ENCODE measurements around the gene RFC2. TPM values are rescaled to one million over a fixed set of nuclear protein-coding genes. Genes with fewer than 3 reads are reported as not detected.
A peak's percentile ranks its signal among the peaks of the same experiment; 100 is the strongest.
"Not testable (repeated sequence)": the region's sequence is repeated elsewhere in the genome, so short reads cannot be mapped to it uniquely, and the experiment has no call there.

Gene RFC2
- total RNA-seq, 4 donors from 2014 or later, result 8.2 to 15.2 (median 12.7) TPM

DNA sequence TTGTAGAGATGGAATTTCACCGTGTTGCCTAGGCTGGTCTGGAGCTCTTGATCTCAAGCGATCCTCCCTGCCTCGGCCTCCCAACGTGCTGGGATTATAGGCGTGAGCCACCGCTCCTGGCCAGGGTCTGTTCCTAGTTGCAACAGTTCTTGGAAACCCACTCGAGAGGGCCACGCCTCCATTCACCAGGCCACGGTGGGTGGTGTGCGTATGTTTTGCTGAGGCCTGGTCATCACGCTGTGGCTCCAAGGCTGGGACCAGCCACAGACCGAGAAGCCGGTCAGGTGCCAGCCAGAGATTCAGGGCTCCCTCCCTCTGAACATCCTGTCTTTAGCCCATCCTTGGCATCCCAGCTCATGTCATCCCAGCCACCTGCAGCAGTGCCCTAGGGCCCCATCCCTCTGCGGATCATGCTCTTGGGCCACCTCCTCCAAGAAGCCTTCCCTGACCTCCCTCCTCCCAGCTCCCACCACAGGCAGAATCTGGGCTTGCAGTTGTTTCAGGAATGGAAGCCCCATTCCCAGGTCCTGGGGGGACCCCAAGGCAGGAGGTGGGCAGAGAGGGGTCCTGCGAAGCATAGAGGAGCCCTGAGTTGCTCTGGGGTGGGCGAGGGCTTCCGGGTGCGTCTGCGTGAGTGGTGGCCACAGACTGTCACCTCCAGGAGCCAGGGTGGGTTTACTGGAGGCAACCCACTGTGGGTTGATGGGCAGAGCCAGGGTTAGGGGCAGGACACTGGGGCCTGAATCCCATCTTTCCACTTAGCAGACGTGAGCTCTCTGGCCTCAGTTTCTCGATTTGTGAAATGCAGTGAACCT, 39.2 kb downstream of the RFC2 start:
- Histone ChIP-seq H3K4me1 (no peaks in the 10 kb centered on the region), H3K9me3 (no peaks in the 10 kb centered on the region), H3K4me3 (no peak overlapping the region), H3K27ac (no peak overlapping the region), H3K27me3 (no peaks in the 10 kb centered on the region), H3K36me3 (no peaks in the 10 kb centered on the region)
- DNase-seq, result no peak
- in situ Hi-C loops (cut with MboI; ENCODE audit: low sequenced_read_pairs in 4 of 4) (no loop called here), intact Hi-C loops (cut with DNase I; ENCODE audit: low total_unique reads) (no loop called here)
- ATAC-seq, result no peak
- TF ChIP-seq, protein P1, sequence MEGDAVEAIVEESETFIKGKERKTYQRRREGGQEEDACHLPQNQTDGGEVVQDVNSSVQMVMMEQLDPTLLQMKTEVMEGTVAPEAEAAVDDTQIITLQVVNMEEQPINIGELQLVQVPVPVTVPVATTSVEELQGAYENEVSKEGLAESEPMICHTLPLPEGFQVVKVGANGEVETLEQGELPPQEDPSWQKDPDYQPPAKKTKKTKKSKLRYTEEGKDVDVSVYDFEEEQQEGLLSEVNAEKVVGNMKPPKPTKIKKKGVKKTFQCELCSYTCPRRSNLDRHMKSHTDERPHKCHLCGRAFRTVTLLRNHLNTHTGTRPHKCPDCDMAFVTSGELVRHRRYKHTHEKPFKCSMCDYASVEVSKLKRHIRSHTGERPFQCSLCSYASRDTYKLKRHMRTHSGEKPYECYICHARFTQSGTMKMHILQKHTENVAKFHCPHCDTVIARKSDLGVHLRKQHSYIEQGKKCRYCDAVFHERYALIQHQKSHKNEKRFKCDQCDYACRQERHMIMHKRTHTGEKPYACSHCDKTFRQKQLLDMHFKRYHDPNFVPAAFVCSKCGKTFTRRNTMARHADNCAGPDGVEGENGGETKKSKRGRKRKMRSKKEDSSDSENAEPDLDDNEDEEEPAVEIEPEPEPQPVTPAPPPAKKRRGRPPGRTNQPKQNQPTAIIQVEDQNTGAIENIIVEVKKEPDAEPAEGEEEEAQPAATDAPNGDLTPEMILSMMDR (IDR thresholded peaks at IDR 0.05 in 4 of 5, conservative IDR thresholded peaks at IDR 0.05 in 1 of 5), result no peak
- TF ChIP-seq POLR2A (IDR thresholded peaks at IDR 0.05), result no peak

DNA sequence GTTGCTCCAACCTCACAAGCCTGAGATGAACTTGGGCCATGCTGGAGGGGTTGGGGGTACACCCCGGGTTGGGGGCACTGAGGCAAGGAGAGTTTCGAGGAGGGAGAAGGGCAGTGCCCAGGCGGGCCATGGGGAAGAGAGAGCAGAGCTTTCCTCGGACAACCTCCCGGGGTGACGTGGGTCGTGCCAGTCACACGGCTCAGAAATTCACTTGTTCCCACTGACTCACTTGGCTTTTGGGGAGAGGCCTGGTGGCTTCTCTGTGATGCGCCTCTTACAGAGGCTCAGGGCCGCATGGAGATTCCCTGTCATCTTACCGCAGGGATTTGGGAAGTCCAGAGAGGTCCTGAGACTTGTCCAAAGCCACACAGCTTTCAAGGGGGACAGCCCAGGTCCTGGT, 41.5 kb downstream of the RFC2 start:
- Histone ChIP-seq H3K4me3 (no peak overlapping the region), H3K27ac (no peak overlapping the region), H3K36me3 (no peaks in the 10 kb centered on the region), H3K27me3 (no peaks in the 10 kb centered on the region), H3K4me1 (no peaks in the 10 kb centered on the region), H3K9me3 (no peaks in the 10 kb centered on the region)
- ATAC-seq (no peak), DNase-seq (no peak)
- no peak for TF ChIP-seq POLR2A (IDR thresholded peaks at IDR 0.05)
- TF ChIP-seq, protein P1 (IDR thresholded peaks at IDR 0.05 in 4 of 5, conservative IDR thresholded peaks at IDR 0.05 in 1 of 5), result no peak
- intact Hi-C loops (cut with DNase I; ENCODE audit: low total_unique reads) (no loop called here), in situ Hi-C loops (cut with MboI; ENCODE audit: low sequenced_read_pairs in 4 of 4) (no loop called here)

DNA sequence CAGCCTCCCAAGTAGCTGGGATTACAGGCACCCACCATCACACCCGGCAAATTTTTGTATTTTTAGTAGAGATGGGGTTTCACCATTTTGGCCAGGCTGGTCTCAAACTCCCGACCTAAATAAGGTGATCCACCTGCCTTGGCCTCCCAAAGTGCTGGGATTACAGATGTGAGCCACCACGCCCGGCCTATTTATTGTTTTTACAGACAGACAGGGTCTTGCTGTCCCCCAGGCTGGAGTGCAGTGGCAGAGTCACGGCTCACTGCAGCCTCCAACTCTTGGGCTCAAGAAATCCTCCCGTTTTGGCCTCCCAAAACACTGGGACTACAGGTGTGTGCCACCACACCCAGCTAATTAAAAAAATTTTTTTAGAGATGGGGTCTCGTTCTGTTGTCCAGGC, 46.0 kb downstream of the RFC2 start:
- ATAC-seq, H3K9me3 ChIP-seq, H3K27me3 ChIP-seq, H3K27ac ChIP-seq, DNase-seq, H3K36me3 ChIP-seq, H3K4me3 ChIP-seq, H3K4me1 ChIP-seq: not testable (repeated sequence)
- in situ Hi-C loops (cut with MboI; ENCODE audit: low sequenced_read_pairs in 4 of 4), result loop anchor here (5.0 to 10.0 kb wide), 2 partner anchors 194 to 197 kb away; no protein-coding TSS in a partner anchor
- intact Hi-C loops (cut with DNase I; ENCODE audit: low total_unique reads), result loop anchor here (5.0 kb wide), 2 partner anchors 44 to 141 kb away; partner anchors contain the start of gene RFC2

DNA sequence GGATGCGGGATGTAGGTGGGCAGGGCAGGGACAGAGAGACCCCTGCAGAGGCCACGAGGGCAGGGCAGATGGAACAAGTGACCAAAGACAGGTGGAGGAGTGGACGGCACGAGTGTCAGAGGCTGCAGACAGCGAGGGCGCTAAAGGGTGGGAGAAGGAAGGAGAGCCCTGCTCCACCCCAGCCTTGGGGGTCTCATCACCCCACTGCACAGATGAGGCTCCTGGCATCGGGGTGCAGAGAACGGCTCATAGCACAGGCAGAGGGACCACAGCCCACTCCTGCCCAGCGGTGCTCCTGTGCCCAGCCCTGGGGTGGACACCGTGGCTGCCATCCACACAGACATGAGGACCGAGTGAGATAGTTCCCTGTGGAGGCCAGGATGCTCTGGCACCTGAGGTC, 46.6 kb downstream of the RFC2 start:
- Histone ChIP-seq H3K27me3 (no peaks in the 10 kb centered on the region), H3K27ac (no peak overlapping the region), H3K4me1 (no peaks in the 10 kb centered on the region), H3K9me3 (no peaks in the 10 kb centered on the region), H3K4me3 (no peak overlapping the region), H3K36me3 (no peaks in the 10 kb centered on the region)
- DNase-seq (no peak), ATAC-seq (no peak)
- TF ChIP-seq POLR2A (IDR thresholded peaks at IDR 0.05), result no peak
- TF ChIP-seq, protein P1 (IDR thresholded peaks at IDR 0.05 in 4 of 5, conservative IDR thresholded peaks at IDR 0.05 in 1 of 5), result no peak
- in situ Hi-C loops (cut with MboI; ENCODE audit: low sequenced_read_pairs in 4 of 4), result loop anchor here (5.0 to 10.0 kb wide), 2 partner anchors 195 to 197 kb away; no protein-coding TSS in a partner anchor
- intact Hi-C loops (cut with DNase I; ENCODE audit: low total_unique reads), result loop anchor here (5.0 kb wide), 2 partner anchors 45 to 140 kb away; partner anchors contain the start of gene RFC2

DNA sequence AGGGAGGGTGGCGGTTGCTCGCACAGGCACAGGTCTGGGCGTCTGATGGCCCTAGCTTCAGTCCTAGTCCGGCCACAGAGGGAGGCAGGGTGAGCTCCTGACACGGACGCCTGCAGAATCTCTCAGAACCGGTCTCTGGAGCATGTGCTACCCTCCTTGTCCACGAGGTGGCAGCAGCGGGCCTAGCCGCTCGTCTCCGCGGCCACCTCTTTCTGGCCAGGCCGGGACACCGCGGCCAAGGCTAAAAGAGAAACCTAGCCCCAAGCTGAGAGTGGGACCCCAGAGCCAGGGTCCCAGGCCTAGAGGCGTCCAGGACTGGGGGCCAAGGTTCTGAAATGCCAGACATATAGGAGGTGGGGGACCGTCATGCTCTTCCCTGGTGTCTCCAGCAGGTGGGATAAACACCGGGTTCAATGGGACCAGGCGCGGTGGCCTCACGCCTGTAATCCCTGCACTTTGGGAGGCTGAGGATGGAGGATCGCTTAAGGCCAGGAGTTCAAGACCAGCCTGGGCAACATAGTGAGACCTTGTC, 47.5 kb downstream of the RFC2 start:
- TF ChIP-seq, protein P1 (IDR thresholded peaks at IDR 0.05 in 4 of 5, conservative IDR thresholded peaks at IDR 0.05 in 1 of 5), result peak; percentile 94 to 100 (median 96)
- TF ChIP-seq POLR2A (IDR thresholded peaks at IDR 0.05), result no peak
- ATAC-seq (peak; percentile 72 to 89), DNase-seq (peak; percentile 61 to 78)
- Histone ChIP-seq H3K27ac (no peak overlapping the region), H3K4me3 (peak overlapping the region; percentile 17 to 44 (median 36)), H3K4me1 (no peaks in the 10 kb centered on the region), H3K36me3 (no peaks in the 10 kb centered on the region), H3K9me3 (no peaks in the 10 kb centered on the region), H3K27me3 (no peaks in the 10 kb centered on the region)
- in situ Hi-C loops (cut with MboI; ENCODE audit: low sequenced_read_pairs in 4 of 4), result loop anchor here (5.0 to 10.0 kb wide), 2 partner anchors 196 to 198 kb away; no protein-coding TSS in a partner anchor
- intact Hi-C loops (cut with DNase I; ENCODE audit: low total_unique reads), result loop anchor here (1.0 to 5.0 kb wide), 3 partner anchors 46 to 195 kb away; partner anchors contain the start of gene RFC2

DNA sequence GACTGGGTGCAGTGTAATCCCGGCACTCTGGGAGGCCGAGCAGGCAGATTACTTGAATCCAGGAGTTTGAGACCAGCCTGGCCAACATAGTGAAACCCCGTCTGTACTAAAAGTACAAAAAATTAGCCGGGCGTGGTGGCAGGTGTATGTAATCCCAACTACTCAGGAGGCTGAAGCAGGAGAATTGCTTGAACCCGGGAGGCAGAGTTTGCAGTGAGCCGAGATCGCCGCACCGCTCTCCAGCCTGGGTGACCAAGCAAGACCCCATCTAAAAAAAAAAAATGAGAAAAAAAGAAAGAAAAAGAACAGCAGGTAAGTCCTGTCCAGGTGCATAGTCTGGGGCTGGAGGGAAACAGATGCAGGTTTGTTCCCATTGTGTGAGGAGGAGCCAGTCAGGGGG, 48.1 kb downstream of the RFC2 start:
- not testable (repeated sequence) for H3K9me3 ChIP-seq

More for the DNA sequence above, 48.1 kb downstream of the RFC2 start:
- not testable (repeated sequence) for H3K27ac ChIP-seq, H3K36me3 ChIP-seq, H3K4me3 ChIP-seq, ATAC-seq, H3K4me1 ChIP-seq, DNase-seq, H3K27me3 ChIP-seq
- intact Hi-C loops (cut with DNase I; ENCODE audit: low total_unique reads), result loop anchor here (1.0 to 5.0 kb wide), 3 partner anchors 46 to 195 kb away; partner anchors contain the start of gene RFC2
- in situ Hi-C loops (cut with MboI; ENCODE audit: low sequenced_read_pairs in 4 of 4), result loop anchor here (5.0 to 10.0 kb wide), 2 partner anchors 196 to 199 kb away; no protein-coding TSS in a partner anchor
